HG02642 (cell line): ENCODE results near the gene RNF167.

Experiments
- ATAC-seq: cut with Tn5 transposase; IDR thresholded peaks from one replicate; pipeline ENCODE4 v1.9.1; 2021; ENCODE audit warnings: mild to moderate bottlenecking; ENCODE audit not compliant: unreplicated experiment, poor library complexity

RNF167 gene

GRCh38 chr17:4939796-4940554 lies at the start of gene RNF167, which contains the start of gene SLC25A11:
Gene RNF167, plus strand, starts transcription at chr17:4940268. Its CDS starts 642 bp downstream, at chr17:4940910.
Gene SLC25A11, minus strand, starts transcription at chr17:4940046. Its CDS starts 136 bp downstream, at chr17:4939910.
- peak; percentile 80 for ATAC-seq

GRCh38 chr17:4891411-4892410 lies 48.4 kb upstream of the RNF167 start:
- ATAC-seq: no peak

DNA sequence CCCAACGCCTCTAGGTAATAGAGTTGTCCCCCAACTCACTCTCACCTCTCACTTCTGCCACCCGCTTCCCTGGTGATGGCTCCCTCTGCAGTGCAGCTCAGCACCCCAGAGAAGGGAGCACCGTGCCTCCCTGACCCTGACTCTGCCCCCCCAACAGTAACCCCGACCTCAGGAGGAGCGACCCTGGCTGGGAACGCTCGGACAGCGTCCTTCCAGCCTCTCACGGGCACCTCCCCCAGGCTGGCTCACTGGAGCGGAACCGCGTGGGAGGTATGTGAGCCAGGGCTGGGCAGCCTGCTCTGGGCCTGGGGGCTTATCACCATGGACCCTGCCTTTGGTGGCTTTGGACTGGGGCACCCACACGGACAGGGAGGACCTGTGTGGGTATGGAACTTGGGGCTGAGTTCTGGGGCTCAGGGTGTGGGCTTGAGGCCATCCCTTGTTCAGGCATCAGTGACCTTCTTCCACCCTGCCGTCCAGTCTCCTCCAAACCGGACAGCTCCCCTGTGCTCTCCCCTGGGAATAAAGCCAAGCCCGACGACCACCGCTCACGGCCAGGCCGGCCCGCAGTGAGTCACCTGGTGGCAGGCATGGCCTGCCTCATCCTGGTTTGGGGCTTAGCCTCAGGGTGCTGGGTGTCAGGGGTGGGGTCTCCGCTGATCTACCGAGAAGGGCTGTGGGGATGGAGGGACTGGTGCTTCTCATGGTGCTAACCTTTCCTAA lies 47.4 kb upstream of the RNF167 start:
- no peak for ATAC-seq

DNA sequence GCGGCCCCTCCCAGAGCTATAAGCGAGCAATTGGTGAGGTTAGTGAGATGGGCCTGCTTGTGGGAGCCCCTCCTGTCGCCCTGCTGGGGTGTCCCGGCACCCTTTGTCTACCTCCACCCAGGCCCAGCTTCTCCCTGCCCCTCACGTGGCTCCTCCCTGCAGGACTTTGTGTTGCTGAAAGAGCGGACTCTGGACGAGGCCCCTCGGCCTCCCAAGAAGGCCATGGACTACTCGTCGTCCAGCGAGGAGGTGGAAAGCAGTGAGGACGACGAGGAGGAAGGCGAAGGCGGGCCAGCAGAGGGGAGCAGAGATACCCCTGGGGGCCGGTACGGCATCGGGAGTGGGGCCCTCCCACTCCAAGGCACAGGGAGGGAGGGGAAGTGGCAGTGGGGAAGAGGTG lies 46.8 kb upstream of the RNF167 start:
- ATAC-seq: no peak

- no peak for ATAC-seq
These were observed 46.1 kb upstream of the RNF167 start for GRCh38 chr17:4893721-4894560.

DNA sequence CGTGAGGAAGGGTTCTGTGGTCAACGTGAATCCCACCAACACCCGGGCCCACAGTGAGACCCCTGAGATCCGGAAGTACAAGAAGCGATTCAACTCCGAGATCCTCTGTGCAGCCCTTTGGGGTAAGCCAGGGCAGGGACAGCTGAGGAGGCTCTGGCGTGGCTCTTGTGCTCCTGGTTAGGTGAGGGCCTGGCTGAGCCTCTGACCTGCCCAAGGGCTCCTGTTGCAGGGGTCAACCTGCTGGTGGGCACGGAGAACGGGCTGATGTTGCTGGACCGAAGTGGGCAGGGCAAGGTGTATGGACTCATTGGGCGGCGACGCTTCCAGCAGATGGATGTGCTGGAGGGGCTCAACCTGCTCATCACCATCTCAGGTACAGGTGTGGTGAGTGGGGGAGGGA lies 44.9 kb upstream of the RNF167 start:
- no peak for ATAC-seq

GRCh38 chr17:4895657-4896331 lies 44.3 kb upstream of the RNF167 start:
- ATAC-seq: no peak

- ATAC-seq: no peak
These were observed 43.5 kb upstream of the RNF167 start for GRCh38 chr17:4896332-4897197.

DNA sequence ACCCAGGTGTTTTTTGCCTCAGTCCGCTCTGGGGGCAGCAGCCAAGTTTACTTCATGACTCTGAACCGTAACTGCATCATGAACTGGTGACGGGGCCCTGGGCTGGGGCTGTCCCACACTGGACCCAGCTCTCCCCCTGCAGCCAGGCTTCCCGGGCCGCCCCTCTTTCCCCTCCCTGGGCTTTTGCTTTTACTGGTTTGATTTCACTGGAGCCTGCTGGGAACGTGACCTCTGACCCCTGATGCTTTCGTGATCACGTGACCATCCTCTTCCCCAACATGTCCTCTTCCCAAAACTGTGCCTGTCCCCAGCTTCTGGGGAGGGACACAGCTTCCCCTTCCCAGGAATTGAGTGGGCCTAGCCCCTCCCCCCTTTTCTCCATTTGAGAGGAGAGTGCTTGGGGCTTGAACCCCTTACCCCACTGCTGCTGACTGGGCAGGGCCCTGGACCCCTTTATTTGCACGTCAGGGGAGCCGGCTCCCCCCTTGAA lies 42.8 kb upstream of the RNF167 start:
- ATAC-seq: no peak

DNA sequence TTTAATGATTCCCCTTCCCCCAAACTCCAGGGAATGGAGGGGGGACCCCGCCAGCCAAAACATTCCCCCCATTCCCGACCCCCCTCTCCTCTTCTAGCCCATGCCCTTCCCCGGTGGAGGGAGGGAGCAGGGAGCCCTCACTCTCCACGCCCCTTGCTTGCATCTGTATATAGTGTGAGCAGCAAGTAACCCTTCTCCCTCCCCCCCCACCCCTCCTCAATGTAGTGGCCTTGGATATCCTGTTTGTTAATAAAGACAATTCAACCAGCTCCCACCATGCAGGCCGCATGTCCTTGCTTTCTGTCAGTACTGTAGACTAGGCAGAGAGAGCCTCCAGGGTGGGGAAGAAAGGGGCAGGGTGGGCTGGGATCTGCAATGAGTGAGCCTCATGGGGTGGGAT lies 42.3 kb upstream of the RNF167 start:
- no peak for ATAC-seq

DNA sequence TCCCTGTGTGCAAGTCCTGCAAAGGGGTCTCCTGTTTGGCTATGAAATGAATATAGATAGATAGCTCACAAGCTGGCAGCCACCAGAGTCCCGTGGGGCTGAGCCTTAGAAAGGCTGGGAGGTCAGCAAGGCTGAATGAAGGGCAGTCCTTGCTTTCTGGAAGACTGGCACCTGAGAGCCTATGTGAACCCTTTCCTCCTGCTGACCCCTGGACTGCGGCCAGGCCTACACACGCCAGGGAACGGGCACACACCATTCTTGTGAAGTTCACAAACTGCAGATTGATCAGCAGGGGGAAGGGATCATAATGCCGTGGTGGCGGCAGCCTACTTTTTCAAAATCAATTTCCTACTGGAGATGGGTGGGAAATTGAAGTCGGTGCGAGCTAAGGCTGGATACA lies 41.7 kb upstream of the RNF167 start:
- ATAC-seq: no peak

- ATAC-seq: no peak
These were observed 41.1 kb upstream of the RNF167 start for GRCh38 chr17:4898927-4899326.

- ATAC-seq: peak; percentile 60
These were observed 40.5 kb upstream of the RNF167 start, which contains the start of gene C17orf107 for GRCh38 chr17:4899341-4900230. Gene C17orf107, plus strand, starts transcription at chr17:4899536. Its CDS starts 227 bp downstream, at chr17:4899763.

GRCh38 chr17:4900231-4901107 lies 39.6 kb upstream of the RNF167 start:
- no peak for ATAC-seq

DNA sequence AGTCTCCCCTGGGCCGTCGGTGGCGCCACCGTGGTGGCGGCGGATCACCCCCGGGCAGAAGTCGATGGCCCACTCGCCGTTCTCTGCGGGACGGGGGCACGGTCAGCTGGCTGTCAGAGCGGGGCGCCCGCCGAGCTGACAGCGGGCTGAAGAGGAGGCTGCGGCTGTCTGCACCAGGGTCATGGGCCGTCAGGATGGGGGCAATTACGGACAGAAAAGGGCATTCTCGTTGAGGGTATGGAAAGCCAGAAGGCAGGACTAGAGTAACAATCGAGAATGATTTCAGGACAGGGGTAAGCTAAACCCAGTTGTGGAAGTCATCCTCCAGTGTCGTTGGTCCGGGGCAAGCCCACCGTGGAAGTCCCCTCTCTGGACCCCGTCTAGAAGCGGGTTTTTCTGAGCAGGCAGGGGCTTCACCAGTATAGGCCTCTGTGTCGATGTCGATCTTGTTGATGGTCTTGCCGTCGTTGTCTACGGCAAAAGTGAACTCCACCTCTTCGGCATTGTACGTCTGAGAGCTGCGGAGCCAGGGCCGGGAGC lies 38.9 kb upstream of the RNF167 start:
- ATAC-seq: no peak
